WTC11 (cell line): Measurements from ENCODE around the gene MAPK8IP1.

ENCODE experiments used
- ATF3 ChIP-seq: sonication (generic); formaldehyde crosslinking; conservative IDR thresholded peaks from 2 replicates; pipeline ENCODE4 v1.8.1; 2022; ENCODE audit warnings: mild to moderate bottlenecking, missing genetic modification reagents
- CTCF ChIP-seq: fragments of 200-600 bp; IDR thresholded peaks from 2 replicates; pipeline ENCODE4 v1.8.0; 2022; ENCODE audit warnings: antibody characterized with exemption
- FOXJ3 ChIP-seq: sonication (generic); formaldehyde crosslinking; IDR thresholded peaks from 2 replicates; pipeline ENCODE4 v1.9.0; 2021; ENCODE audit warnings: missing genetic modification reagents, mild to moderate bottlenecking, borderline replicate concordance
- IRF2 ChIP-seq: sonication (generic); formaldehyde crosslinking; IDR thresholded peaks from 2 replicates; pipeline ENCODE4 v1.8.0; 2022; ENCODE audit warnings: low read depth, missing genetic modification reagents, borderline replicate concordance
- NR3C1 ChIP-seq: sonication (generic); formaldehyde crosslinking; conservative IDR thresholded peaks from 2 replicates; pipeline ENCODE4 v1.8.1; 2023; ENCODE audit warnings: low read depth, mild to moderate bottlenecking, missing genetic modification reagents
- ZBTB21 ChIP-seq: sonication (generic); formaldehyde crosslinking; IDR thresholded peaks from 2 replicates; pipeline ENCODE4 v1.8.1; 2023; ENCODE audit warnings: mild to moderate bottlenecking, missing genetic modification reagents, borderline replicate concordance

- TF ChIP-seq CTCF (no peak), NR3C1 (CRISPR knock-in tag) (no peak), IRF2 (CRISPR knock-in tag) (no peak), FOXJ3 (CRISPR knock-in tag) (no peak), ZBTB21 (CRISPR knock-in tag) (no peak), ATF3 (CRISPR knock-in tag) (no peak)
Measured at GRCh38 chr11:45904309-45904915, 19.0 kb downstream of the MAPK8IP1 start.
